Calu3 (cell line): ENCODE results near the gene KCNC4. TPM values are rescaled to one million over a fixed set of nuclear protein-coding genes. Genes with fewer than 3 reads are reported as not detected.

Experiments
- BruUV-seq: library from RNA; stranded (reverse); fragments of 400-500 nt; replicated peaks from 2 replicates; lab custom pipeline; 2021; lab: Mats Ljungman, UMichigan
- CTCF ChIA-PET: fragments of 300-600 bp; sonication (Branson Sonifier 250); formaldehyde crosslinking; loops from one replicate; lab custom pipeline; 2022; ENCODE audit warnings: antibody characterized with exemption; lab: Charles Lee
- DNase-seq: peaks from one replicate; pipeline ENCODE4 v3.0.0; 2022
- H3K27ac Mint-ChIP-seq: one replicate; pipeline ENCODE4 v1.8.0; 2022; ENCODE audit warnings: mixed read lengths; ENCODE audit not compliant: unreplicated experiment
- H3K27me3 Mint-ChIP-seq: one replicate; pipeline ENCODE4 v1.8.0; 2022; ENCODE audit warnings: mixed read lengths; ENCODE audit not compliant: unreplicated experiment
- H3K36me3 Mint-ChIP-seq: one replicate; pipeline ENCODE4 v1.8.0; 2022; ENCODE audit warnings: mild to moderate bottlenecking, moderate library complexity, mixed read lengths; ENCODE audit not compliant: insufficient read depth, unreplicated experiment
- H3K4me1 Mint-ChIP-seq: one replicate; pipeline ENCODE4 v1.8.0; 2022; ENCODE audit warnings: mild to moderate bottlenecking, low read depth, mixed read lengths; ENCODE audit not compliant: unreplicated experiment
- H3K4me3 Mint-ChIP-seq: one replicate; pipeline ENCODE4 v1.8.0; 2022; ENCODE audit warnings: mild to moderate bottlenecking, low read depth, moderate library complexity, mixed read lengths; ENCODE audit not compliant: unreplicated experiment
- H3K9me3 Mint-ChIP-seq: one replicate; pipeline ENCODE4 v1.8.0; 2022; ENCODE audit warnings: low read depth, mixed read lengths; ENCODE audit not compliant: unreplicated experiment
- intact Hi-C: fragments of 100-400 bp; cut with micrococcal nuclease; formaldehyde crosslinking; loops from one replicate; pipeline ENCODE4 v1.10.0; 2022; ENCODE audit not compliant: unreplicated experiment
- total RNA-seq: library from RNA; stranded (reverse); gene quantifications from 2 replicates; pipeline ENCODE4 v1.2.3, GENCODE V29; 2022
- TF ChIP-seq, protein P1 (sequence below): fragments of 200-600 bp; IDR thresholded peaks from one replicate; pipeline ENCODE4 v1.8.0; 2022; ENCODE audit warnings: antibody characterized with exemption; ENCODE audit not compliant: unreplicated experiment

The KCNC4 gene
- total RNA-seq, 1 experiment from 2014 or later: 24.3 TPM

DNA sequence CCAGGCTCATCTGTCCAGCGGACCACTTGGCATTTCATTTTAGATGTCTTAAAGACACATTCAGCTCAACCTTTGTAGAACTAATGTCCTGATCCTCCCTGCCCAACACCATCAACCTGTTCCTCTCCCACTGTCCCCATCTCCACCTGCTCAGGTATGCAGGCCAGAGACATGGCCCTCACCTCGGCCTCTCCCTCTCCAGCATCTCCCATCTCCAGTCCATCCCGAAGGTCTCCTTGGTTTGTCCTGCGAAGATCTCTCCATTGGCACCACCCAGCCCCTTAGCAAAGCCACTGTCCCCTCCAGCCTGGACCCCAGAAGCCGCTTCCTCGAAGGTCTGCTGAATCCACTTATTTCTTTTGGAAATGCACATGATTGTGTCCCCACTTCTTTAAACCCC lies 20.9 kb upstream of the KCNC4 start:
- TF ChIP-seq, protein P1, sequence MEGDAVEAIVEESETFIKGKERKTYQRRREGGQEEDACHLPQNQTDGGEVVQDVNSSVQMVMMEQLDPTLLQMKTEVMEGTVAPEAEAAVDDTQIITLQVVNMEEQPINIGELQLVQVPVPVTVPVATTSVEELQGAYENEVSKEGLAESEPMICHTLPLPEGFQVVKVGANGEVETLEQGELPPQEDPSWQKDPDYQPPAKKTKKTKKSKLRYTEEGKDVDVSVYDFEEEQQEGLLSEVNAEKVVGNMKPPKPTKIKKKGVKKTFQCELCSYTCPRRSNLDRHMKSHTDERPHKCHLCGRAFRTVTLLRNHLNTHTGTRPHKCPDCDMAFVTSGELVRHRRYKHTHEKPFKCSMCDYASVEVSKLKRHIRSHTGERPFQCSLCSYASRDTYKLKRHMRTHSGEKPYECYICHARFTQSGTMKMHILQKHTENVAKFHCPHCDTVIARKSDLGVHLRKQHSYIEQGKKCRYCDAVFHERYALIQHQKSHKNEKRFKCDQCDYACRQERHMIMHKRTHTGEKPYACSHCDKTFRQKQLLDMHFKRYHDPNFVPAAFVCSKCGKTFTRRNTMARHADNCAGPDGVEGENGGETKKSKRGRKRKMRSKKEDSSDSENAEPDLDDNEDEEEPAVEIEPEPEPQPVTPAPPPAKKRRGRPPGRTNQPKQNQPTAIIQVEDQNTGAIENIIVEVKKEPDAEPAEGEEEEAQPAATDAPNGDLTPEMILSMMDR: no peak
- H3K4me3 Mint-ChIP-seq: no peak overlapping the region
- H3K9me3 Mint-ChIP-seq: no peaks in the 10 kb centered on the region
- intact Hi-C loops: no loop called here
- H3K27ac Mint-ChIP-seq: no peak overlapping the region
- CTCF ChIA-PET: interaction anchor here (0.5 kb wide), 1 partner anchor 11 kb away, joined by 3 read pairs; no protein-coding TSS in a partner anchor
- no TSS peak for BruUV-seq
- peaks cover 50% of the 10 kb centered on the region for H3K27me3 Mint-ChIP-seq
- no peaks in the 10 kb centered on the region for H3K4me1 Mint-ChIP-seq
- no peaks in the 10 kb centered on the region for H3K36me3 Mint-ChIP-seq
- DNase-seq: no peak

DNA sequence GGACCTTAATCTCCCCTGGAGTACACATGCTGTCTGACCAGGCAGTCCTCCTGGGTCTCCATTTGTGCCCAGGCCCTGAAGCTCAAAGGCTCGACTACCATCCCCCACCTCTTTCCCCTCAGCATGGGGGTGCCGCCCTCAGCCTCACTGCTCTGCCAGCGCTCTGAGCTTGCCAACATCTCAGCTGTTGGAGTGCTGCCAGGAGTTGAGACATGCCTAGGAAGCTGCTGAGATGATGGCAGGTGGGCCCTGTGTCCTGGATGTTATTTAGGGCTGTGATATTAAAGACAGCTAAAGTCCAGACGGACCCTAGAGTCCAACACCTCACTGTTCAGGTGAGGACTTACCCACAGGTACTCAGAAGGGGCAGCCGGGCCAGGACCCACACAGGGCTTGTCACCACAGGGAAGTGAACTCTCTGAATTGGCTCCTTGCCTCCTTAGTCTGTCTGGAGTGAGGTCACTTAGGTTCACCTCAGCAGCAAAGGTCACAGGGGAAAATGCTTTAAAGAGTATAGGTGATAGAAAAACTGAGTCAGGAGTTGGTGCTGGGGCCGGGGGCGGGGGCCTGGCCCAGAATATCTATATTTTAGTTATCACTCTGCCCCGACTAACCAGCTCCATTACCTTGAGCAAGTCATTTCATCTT lies 19.7 kb upstream of the KCNC4 start:
- intact Hi-C loops: no loop called here
- no peaks in the 10 kb centered on the region for H3K4me1 Mint-ChIP-seq

DNA sequence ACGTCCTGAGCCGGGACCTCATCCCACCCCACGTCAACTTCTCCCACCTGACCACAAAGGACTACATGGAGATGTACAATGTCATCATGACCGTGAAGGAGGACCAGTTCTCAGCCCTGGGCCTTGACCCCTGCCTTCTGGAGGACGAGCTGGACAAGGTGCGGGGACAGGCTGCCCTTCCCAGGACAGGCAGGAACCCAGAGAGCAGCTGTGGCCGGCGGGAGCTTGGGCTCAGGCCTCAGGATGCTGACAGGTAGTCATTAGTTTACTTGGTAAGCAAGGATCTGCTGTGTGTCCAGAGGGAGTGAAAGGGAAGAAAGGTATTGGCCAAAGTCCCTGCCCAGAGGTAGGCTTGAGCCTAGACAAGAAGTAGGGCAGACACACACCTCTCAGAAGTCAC lies 17.6 kb upstream of the KCNC4 start:
- Mint-ChIP-seq H3K4me3 (no peak overlapping the region), H3K27ac (no peak overlapping the region), H3K4me1 (peaks cover 8% of the 10 kb centered on the region), H3K9me3 (no peaks in the 10 kb centered on the region), H3K27me3 (peaks cover 35% of the 10 kb centered on the region), H3K36me3 (peaks cover 5% of the 10 kb centered on the region)
- intact Hi-C loops: no loop called here
- no TSS peak for BruUV-seq
- CTCF ChIA-PET: no interaction called here
- TF ChIP-seq, protein P1: no peak
- DNase-seq: no peak

More for the DNA sequence above, 19.7 kb upstream of the KCNC4 start:
- H3K27me3 Mint-ChIP-seq: peaks cover 50% of the 10 kb centered on the region
- H3K27ac Mint-ChIP-seq: no peak overlapping the region
- CTCF ChIA-PET: no interaction called here
- H3K36me3 Mint-ChIP-seq: no peaks in the 10 kb centered on the region
- H3K4me3 Mint-ChIP-seq: no peak overlapping the region
- no peaks in the 10 kb centered on the region for H3K9me3 Mint-ChIP-seq
- BruUV-seq: no TSS peak
- no peak for DNase-seq
- TF ChIP-seq, protein P1: no peak

DNA sequence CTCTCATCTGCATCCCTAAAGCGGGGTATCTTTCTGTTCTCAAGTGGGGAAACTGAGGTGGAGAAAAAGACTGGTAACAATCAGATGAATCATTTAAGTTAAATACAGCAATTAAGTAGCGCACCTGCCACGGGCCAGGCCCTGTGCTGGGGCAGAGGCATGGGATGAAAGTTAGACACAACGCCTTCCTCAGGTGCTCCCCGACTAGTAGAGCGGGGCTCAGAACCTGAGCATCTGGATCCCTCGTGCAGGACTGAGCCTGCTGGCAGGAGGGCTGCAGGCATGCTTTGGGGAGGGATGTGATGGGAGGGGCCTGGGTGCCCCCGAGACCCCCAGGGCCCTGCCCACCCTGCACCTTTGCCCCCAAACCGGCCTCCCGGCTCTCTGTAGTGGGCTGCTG lies 14.9 kb upstream of the KCNC4 start:
- intact Hi-C loops: no loop called here
- no peak overlapping the region for H3K4me3 Mint-ChIP-seq
- CTCF ChIA-PET: no interaction called here

More for the DNA sequence above, 14.9 kb upstream of the KCNC4 start:
- H3K27me3 Mint-ChIP-seq: peaks cover 21% of the 10 kb centered on the region
- no peak for DNase-seq
- peaks cover 8% of the 10 kb centered on the region for H3K4me1 Mint-ChIP-seq
- no TSS peak for BruUV-seq
- TF ChIP-seq, protein P1: no peak
- H3K27ac Mint-ChIP-seq: no peak overlapping the region
- H3K36me3 Mint-ChIP-seq: peaks cover 5% of the 10 kb centered on the region
- no peaks in the 10 kb centered on the region for H3K9me3 Mint-ChIP-seq
